NCI-H345 treated with DMSO at 0.1 percent for 48 hours (cell line): Measurements from ENCODE around the gene HEPACAM2.

Experiments used
- DNase-seq: peaks from one replicate; lab custom pipeline; 2025; ENCODE audit not compliant: unreplicated experiment; lab: John Stamatoyannopoulos, UW

Gene HEPACAM2

DNA sequence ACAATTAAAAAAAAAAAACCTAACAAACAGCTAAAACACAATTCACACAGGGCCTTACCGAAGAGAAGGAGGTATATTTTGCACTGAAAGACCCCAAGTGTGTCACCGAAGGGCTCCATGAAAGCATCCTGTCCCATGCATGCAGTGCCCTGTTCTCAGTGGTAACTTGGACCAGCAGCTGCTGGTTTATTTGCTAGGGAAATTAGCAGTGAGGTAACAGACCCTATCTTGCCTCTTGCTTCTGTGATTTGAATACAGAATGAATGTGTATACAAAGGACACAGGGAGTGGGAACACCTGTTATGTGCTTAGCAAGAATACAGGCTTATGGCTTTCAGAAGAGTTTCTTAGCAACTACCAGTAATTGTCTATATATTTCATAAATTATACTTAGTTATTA, at the start of gene HEPACAM2:
Gene HEPACAM2 (minus strand): TSS at position 160 of the 400 bp plus-strand sequence.
- peak; percentile 59 for DNase-seq

DNA sequence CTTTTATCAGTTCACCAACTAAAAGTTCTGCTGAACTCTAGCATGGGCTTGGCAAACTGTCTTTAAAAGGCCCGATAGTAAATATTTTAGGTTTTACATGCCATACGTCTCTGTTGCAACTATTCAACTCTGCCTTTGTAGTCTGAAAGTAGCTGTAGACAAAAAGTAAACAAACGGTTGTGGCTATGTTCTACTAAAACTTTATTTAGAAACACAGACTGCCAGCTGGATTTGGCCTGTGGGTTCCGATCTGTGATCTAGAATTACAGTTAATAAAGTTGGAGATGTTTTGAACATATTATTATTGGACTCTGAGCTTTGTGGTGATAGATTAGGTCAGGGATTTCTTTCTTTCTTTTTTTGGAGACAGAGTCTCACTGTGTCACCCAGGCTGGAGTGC, 39.0 kb upstream of the HEPACAM2 start:
- no peak for DNase-seq

DNA sequence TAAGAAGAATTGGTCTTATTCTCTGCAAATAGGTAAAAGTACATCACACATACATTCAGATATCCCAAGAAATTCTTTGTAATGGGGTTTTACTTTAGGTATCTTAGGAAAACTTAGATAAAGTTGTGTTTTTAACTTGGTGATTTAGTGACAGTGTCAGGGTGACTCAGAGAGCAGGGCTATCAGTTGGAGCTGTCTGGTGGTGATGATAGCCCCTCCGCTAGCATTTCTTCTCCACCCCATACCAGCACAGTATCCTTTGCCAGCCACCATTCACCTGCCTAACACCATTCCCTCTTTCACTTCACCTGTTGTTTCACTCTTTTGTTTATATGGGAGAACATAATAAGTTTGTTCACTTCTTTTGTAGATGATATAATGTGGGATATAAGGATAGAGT, 36.3 kb upstream of the HEPACAM2 start:
- DNase-seq, result no peak

DNA sequence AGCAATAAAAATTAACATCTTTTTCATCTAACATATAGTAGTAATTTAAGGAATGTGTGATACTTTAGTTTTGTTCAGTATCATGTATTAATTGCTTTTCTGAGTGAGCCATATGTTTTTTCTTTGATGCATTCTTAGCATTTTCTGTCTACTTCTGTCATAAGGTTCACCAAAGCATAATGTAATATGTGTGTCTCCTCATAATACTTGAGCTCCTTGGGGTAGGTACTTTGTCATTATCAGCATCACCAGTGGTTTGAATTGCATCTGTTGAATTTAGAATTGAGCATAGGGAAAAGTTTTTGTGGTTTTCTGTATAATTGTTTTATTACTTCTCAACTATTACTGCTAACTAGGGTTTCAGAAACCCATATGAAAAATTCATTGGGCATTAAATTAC, 32.4 kb upstream of the HEPACAM2 start:
- DNase-seq, result no peak

DNA sequence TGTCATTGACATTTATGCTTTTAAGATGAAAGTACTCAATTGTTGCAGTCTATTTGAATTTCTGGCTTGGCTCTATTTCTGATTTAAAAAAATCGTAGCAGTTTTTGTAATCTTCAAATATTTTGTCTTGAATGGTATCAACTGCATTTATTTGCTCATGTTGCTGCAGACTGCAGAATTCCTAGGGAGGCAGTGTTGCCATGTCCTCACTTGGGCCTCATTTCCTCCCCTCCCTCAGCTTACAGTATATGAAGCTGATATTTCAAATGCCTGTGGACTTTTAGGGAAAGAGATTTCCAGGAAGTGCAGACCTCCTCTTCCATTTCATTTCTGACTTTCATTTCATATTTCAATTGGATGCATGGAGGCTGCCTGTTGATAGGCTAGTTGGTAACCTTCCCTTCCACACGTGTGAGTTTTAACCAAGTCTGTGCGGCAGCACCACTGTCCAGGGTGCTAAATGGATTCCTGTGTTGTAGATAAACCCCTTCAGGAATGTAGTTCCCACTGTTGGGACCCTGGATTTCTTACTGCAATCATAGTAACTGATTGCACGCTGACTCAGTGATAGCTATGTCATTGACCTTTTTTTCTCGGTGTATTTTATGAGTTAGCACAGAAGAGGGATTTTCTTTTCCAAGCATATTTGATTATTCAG, 23.4 kb upstream of the HEPACAM2 start:
- DNase-seq, result no peak

DNA sequence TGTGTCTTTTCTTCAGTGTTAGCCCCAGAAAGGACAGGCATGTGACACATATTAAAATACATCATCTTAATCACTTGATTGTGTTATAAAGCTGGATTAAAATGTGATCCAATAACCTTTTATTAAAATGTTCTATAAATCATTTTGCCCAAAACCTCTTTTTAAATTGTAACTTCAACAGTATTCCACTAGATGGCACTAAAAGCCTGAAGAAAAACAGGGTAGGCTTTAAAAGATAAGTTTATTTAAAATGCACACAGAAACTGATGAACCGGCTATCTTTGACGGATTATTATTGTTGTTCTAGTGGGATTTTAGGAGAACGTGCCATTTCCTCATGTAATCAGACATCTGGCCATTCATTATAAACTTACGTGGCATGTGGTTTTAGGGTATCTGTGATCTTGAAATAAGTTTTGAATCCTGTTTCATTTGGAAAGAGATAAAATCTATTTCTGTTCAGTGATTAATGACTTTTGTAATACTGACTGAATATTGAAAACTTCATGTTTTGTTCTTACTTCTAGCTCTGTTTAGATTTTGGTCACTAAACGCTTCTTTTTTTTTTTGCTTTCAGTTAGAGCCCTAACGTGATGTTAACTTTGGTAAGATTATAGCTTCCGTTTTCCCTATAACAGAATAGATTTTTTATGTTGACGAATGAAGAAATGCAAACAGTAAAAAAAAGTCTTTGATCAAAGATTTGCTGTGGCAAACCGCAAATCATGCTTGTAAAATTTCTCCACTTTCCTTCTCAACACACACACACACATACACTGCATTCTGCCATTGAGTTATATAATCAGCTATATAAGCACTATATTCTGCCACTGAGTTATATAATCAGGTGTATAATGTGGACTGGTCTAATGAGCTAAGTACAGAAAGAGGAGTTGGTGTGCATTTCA, 19.5 kb upstream of the HEPACAM2 start:
- no peak for DNase-seq

DNA sequence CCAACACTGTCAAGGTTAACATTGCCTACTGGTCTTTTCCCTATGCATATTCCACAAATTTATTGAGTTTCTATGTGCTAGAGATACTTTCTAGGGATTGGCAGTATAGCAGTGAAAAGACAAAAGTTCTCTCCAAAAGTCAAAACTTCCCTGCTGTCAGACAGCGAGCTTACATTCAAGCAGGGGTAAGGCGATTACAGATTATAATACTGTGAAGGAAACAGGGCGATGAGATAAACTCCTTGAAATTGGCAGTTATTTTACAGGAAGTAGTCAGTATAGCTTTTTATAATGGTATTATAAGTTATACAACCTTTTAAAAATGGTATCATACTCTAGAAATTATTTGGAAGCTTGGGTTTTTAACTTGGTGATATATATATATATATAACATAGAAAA, 15.8 kb upstream of the HEPACAM2 start:
- DNase-seq, result no peak

DNA sequence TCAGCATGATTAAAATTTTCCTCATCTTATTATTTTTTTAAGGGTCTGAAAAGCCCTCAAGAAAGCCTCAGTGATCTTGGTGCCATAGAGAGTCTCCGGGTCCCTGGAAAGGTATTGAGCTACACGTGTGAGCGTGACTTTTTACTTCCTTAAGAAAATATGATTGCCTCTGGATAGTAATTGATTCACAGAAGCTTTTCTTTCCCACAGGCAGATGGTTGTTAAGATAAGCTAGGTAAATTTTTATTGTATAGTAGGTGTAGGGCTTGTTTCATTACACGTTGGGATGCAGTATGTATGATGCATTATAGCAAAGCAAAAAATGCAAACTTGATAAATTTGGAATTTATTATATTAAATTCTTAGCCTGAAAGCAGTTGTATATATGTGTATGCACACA, 13.6 kb upstream of the HEPACAM2 start:
- no peak for DNase-seq

DNA sequence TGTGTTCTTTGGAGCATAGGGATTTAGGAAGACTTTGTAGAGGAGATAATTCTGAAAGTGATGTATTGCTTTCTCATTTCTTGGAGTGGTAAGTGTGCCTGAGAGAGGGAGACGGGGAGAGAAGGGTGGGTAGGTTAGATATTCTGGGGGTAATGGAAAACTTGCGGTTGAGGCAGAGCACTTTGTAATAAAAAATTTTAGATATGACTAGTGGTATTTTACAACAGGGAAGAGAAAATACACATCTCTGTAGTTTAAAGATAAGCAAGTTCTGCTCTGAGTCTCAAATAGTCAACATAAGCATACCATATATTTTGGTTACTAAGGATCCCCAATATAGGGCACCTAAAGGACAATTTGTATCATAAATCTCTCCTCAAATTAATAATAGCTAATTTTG, 12.5 kb upstream of the HEPACAM2 start:
- no peak for DNase-seq

DNA sequence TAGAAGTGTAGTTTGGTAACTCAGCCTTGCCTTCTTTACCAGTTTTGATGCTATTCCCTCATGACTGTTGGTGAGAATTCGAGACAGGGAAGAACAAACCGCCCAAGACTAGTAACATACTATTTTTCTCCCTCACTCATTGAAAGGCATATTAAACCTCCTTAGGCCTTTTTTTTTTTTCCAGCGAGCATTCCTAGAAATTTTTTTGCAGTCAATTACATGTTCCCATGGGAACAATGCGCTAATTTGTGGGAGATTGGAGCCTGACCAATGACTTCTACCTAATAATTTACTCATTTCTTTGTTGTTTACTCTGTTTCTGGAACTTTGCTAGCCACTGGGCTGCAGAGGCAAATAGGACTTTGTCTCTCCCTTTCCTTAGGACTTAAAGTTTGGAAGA, 11.9 kb upstream of the HEPACAM2 start:
- DNase-seq, result no peak

DNA sequence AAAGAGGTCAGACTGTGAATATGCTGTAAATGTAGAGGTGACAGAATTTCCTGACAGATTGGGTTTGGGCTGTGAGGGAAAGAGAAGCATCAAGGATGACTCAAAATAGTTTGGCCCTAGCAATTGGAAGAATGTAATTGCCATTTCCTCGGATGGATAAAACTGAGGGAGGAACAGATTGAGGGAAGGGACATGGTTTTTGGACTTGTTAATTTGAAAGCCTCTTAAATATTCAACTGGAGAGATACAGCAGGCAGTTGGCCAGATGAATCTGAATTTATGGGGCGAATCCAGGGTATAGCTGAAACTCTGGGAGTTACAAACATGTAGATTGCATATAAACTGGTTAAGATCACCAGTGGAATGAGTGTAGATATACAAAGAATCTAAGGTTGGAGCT, 9.3 kb upstream of the HEPACAM2 start:
- DNase-seq, result no peak

DNA sequence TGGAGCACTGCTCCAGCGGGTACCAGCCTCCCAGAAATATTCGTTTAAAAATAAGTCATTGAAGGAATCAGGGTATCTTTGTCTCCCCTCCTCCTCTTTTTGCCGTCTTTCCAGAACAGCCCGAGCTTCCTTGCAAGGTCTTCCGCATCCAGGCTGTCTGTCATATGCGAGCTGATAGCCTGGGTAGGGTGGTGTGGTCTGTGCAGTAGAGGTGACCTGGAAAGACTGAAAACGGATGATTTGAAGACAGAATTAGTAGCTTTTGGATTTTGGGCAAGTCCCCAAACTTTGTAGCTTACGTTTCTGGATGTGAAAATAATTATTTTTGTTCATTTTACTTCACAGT, 6.4 kb upstream of the HEPACAM2 start:
- DNase-seq, result no peak

DNA sequence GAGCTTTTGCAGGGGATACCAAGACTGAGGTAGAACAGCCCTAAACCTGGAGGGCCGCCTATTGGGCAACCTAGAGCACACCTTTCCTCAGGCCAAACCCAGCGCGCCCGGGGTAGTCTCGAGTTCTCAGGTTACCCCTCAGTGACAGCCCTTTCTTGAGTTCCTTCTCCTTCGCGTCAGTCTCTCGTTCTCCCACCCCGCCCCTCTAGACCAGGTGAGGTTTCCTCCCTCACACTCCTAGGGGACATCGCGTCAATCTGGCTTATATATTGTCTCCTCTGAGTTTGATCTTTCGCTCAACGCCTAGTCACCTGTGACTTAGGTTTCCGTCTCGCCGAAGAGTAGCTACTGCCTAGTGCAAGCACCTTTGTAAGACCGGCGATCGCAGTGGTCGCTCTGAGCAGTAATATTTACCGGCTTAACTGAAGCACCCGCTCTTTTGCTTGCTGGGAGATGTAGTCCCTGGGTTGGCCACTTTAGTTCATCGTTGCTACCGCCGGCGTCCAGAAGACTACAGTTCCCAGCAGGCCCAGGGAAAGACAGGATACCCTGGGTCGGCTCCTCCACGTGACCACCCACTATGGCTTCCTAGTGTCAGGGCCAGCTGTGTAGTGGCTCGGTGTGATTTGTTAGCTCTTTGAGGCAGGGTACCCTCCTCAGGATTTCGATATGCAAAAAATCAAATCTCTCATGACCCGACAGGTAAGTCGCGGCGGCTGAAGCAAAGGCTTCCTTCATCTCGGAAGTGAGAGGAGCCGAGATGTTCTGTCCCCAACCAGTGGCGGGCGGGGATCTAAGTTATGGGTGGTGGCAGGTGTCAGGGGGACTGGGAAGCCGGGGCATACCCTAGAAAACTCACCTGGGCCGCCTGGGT, 5.8 kb upstream of the HEPACAM2 start, which contains the start of gene VPS50:
Gene VPS50 (plus strand): TSS at position 568 of the 874 bp plus-strand sequence. CDS start 102 bp downstream, at position 670.
- DNase-seq, result peak; percentile 95

DNA sequence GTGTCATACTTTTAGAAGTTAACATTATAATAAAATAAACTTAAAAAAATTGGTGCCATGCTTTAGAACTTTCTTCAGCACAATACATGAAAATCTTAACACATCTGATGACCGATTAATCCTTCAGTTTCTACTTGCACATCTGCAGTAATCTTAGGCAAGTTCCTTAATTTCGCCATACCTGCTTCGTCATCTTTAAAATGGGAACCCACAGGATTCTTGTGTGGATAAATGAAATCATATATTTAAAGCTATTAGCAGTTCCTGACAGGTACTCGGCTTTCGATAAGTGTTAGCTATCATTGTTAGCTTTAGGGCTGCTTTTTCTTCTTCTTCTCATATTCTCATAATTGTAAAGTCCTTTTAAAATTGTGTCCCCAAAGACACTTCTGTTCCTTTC, 5.0 kb upstream of the HEPACAM2 start:
- no peak for DNase-seq

DNA sequence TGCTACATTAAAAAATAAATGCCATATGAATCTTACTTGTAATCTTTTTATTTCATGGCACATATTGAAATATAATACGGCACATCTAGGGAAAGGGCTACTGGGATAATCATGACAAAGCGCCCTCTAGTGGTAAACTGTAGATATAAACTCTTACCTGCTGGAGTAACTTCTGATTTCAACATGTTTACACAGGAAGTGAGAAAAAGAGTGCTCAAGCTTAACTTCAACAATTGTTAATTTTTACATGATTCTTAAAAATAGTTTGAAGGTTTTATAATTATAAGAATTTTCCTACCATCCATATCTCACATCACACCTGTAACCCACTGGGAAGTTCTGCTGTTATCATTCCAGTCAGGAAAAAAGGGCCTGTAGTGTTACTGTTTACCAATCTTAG, 2.0 kb upstream of the HEPACAM2 start:
- DNase-seq, result peak; percentile 82

DNA sequence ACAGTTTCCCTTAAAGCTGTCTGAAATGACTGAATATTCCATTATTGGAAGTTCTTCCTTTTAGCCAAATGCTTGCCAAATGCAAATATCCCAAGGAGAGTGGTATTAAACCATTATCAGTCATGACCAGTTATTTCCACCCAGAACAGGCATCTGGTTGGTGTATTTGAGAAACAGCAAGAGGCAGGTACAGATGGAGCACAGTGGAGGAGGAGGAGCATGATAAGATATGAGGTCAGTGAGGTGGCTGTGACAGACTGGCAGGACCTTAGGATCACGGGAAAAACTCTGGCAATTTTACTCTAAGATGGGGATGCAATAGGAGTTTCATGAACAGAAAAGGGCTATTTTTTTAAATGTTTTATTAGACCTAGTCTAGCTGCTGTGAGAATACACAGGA, 6.4 kb downstream of the HEPACAM2 start:
- no peak for DNase-seq

DNA sequence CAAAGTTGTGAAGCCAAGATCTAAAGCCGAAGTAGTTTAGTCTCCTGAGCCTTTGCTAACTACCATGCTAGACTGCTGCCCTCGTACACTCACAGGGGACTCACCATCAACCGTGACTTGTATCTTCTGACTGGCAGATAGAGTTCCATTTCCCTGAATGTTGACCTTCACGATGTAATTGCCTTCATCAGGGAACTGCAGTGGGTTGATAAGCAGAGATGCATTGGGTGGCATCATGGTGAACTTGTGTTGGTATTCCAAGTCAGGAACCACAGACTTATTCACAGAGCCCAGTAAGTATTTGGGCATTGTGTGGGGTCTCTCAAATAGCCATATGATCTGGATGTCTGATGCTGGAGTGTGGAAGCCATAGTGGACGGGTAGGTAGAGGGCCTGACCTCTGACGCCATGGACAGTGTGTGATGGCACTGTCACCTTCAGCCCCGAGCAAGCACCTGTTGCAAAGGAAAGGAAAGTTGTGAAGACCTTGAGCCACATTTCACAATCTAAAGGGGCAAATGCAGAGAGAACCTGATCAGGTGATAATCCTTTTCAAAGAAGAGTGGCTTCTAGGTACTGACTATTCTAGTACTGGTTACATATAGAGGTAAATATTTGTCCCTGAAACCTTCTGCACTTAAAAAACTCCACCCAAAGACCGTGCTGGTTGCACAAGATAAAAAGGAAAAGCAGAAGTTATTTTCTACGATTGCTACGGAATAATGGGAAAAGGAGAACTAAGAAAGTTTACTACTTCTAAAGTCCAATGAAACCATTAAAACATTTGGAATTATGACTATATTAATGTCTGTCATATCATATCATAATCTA, 7.1 kb downstream of the HEPACAM2 start:
- DNase-seq, result no peak

DNA sequence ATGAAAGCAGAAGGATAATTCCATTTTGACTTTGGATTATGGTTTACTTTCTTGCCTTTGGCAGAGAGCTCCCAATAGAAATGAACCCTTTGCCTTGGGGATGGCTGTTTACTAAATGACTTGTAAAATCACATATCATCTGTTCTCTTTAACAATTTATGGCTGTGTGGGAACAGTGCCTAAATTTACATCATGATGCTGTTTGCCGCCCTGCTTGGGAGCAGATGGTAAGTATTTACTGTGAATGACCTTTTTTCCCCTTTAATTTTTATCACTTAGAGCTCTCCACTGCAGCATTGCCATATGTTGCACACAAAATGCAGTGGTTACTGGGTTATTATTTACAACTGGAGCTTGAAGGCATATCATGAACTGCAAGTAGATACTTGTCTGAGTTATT, 13.4 kb downstream of the HEPACAM2 start:
- DNase-seq, result no peak

DNA sequence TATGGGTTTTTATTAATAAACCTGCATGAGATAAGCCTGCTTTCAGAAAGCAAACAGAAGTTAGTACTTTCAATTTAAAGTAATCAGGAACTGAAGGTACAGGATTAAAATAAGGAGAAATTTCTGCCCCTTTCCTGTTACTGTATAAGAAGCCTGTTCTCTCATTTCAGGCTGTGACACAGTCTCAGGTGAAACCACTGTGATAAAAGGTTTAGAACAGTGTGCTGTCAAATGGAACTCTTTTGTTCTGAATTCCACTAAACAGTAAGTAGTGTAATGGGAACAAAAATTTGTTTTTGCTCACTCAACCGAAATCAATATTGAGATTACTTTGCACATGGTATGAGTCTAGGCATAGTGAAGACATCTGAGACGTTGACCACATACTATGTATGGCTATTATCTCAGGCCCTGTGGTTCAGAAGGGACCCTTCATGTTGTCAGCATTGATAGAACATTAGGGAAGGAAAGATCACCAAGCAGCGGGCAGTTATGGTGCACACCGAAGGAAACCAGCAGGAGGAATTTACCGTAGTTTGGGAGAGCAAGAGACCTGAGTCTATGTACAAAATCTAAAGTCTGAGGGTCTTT, 14.9 kb downstream of the HEPACAM2 start:
- DNase-seq, result no peak

DNA sequence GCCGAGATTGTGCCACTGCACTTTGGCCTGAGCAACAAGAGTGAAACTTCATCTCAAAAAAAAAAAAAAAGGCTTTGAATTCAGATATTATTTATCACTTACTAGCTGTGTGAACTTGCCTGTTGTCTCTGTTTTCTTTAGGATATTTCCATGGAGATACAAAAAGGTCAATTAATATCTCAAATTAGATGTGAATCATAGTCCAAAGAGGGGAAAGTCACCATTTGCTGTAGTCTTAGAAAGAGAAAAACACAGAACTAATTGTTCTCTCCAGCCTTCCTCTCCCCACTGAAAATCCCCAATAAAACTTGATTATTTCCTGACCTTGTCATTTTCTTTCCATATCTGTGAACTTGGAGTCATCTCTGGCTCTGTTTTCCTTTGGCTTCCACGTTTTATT, 21.2 kb downstream of the HEPACAM2 start:
- no peak for DNase-seq
